ENCODE measurements around the gene FANCC.

- TF ChIP-seq CTCF (IDR thresholded peaks at IDR 0.05; ENCODE audit: low read depth, low read length, missing input control) (peak; percentile 80), REST (IDR thresholded peaks at IDR 0.05) (no peak), HNF4A (conservative IDR thresholded peaks at IDR 0.05) (peak; percentile 26 to 35), ZBTB33 (IDR thresholded peaks at IDR 0.05) (no peak), RAD21 (IDR thresholded peaks at IDR 0.05) (peak; percentile 86 to 87), TAF1 (conservative IDR thresholded peaks at IDR 0.05) (no peak), MAX (IDR thresholded peaks at IDR 0.05) (no peak), YY1 (IDR thresholded peaks at IDR 0.05) (no peak), GABPA (IDR thresholded peaks at IDR 0.05 in 1 of 2, conservative IDR thresholded peaks at IDR 0.05 in 1 of 2) (no peak)
These were observed 186.2 kb downstream of the FANCC start for GRCh38 chr9:95131023-95131943.

Data from liver (tissue), 3 donors.